ENCODE data around the gene ERFE. TPM values are rescaled to one million over a fixed set of nuclear protein-coding genes. Genes with fewer than 3 reads are reported as not detected.

The ERFE gene
- total and polyA plus RNA-seq, 12 donors, result 0.10 to 0.36 (median 0.11) TPM; not detected in 9

GRCh38 chr2:238165288-238165921 lies 6.6 kb downstream of the ERFE start:
- Histone ChIP-seq H3K9me3 (replicated peaks in 1 of 3) (no peaks in the 10 kb centered on the region), H3K4me1 (replicated peaks in 1 of 2) (peaks cover 0 to 9% of the 10 kb centered on the region in 2 donors), H3K27ac (no peak overlapping the region), H3K27me3 (peaks cover 11% of the 10 kb centered on the region), H3K36me3 (replicated peaks in 1 of 2) (peaks cover 0 to 21% of the 10 kb centered on the region in 2 donors), H3K4me3 (no peak overlapping the region)
- TF ChIP-seq POLR2A (IDR thresholded peaks at IDR 0.05), result no peak
- no peak for TF ChIP-seq CTCF (IDR thresholded peaks at IDR 0.05)
- peak in 1 of 7 donors; percentile 7 for DNase-seq
- intact Hi-C loops (cut with DNase I), result no loop called here
- WGBS, 4 donors, result 83 to 90% (median 88%) methylated on average over 5 to 12 of the region's 12 CpGs

DNA sequence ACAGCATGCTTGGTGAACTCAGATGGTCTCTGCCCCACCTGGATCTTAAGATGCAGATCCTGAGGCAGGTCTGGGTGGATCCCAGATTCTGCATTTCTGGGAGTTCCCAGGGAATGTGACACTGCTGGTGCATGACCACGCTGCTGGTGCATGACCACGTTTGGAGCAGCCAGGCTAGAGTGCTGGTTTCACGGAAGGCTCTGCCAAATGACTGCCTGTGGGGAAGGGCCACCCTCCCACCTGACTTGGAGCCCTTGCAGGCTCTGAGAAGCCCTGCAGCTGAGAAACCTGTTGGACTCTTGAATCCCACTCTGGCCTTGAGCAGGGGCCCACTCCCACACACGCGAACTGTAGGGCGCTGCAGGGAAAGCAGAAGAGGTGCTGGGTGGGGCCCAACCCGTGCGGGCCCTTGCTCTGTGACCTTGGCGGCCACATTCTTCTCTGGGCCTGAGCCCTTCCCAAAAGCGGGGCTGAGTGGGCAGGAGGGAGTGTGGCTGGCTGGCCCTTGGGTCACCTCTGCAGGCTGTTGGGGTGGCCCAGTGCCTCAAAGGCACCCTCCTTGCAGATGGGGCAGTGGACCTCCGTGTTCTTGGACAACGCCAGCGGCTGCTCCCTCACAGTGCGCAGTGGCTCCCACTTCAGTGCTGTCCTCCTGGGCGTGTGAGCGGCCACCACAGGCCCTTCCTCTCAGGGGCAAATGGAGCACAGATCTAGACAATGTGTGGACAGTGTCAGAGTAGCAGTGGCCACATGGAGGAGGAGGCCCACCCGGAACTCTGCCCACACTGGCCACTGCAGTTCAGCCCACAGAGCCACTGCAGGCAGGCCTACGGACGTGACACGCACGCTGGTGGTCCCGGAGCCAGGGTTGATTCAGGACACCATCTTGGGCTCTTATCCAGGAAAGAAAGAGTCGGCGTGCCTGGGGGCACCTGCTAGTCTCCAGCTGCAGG lies 7.9 kb downstream of the ERFE start:
- Histone ChIP-seq H3K27ac (no peak overlapping the region), H3K36me3 (replicated peaks in 1 of 2) (peaks cover 0 to 28% of the 10 kb centered on the region in 2 donors), H3K27me3 (peaks cover 10% of the 10 kb centered on the region), H3K4me3 (no peak overlapping the region), H3K4me1 (replicated peaks in 1 of 2) (peaks cover 0 to 11% of the 10 kb centered on the region in 2 donors), H3K9me3 (replicated peaks in 1 of 3) (no peaks in the 10 kb centered on the region)
- DNase-seq, result no peak
- intact Hi-C loops (cut with DNase I), result no loop called here
- TF ChIP-seq CTCF (IDR thresholded peaks at IDR 0.05) (no peak), POLR2A (IDR thresholded peaks at IDR 0.05) (no peak)
- whole genome bisulfite sequencing, 4 donors, result 80 to 97% (median 82%) methylated on average over 7 to 24 of the region's 24 CpGs

DNA sequence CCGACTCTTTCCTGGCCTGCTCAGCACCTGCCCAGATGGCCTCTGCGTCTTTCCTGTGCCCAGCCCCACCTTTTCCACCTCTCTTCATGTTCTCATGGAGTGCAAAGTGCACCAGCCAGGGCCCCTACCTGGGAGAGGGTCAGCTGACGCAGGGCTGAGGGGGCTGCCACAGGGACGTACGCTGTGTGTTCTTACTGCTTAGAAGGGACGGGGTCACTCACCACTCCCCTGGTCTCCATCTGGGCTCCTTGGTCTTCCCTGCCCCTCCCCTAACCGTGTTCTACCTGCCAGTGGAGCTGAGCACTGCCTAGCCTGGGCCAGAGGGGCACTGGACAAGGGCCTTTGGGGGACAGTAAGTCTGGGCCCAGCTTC lies 8.6 kb downstream of the ERFE start:
- Histone ChIP-seq H3K36me3 (replicated peaks in 1 of 2) (peaks cover 0 to 35% of the 10 kb centered on the region in 2 donors), H3K4me3 (no peak overlapping the region), H3K9me3 (replicated peaks in 1 of 3) (no peaks in the 10 kb centered on the region), H3K27ac (no peak overlapping the region), H3K27me3 (peaks cover 10% of the 10 kb centered on the region), H3K4me1 (replicated peaks in 1 of 2) (peaks cover 0 to 11% of the 10 kb centered on the region in 2 donors)
- 90 to 100% (median 92%) methylated on average over 1 to 7 of the region's 7 CpGs for WGBS, 4 donors
- DNase-seq, result no peak
- intact Hi-C loops (cut with DNase I), result no loop called here
- TF ChIP-seq CTCF (IDR thresholded peaks at IDR 0.05) (no peak), POLR2A (IDR thresholded peaks at IDR 0.05) (no peak)

- no peak for DNase-seq
- TF ChIP-seq CTCF (IDR thresholded peaks at IDR 0.05) (no peak), POLR2A (IDR thresholded peaks at IDR 0.05) (no peak)
- no peak overlapping the region for H3K27ac ChIP-seq
- no peaks in the 10 kb centered on the region for H3K9me3 ChIP-seq (replicated peaks in 1 of 3)
- 80 to 86% (median 84%) methylated on average over 7 to 8 of the region's 8 CpGs for WGBS, 4 donors
- H3K4me1 ChIP-seq (replicated peaks in 1 of 2), result peaks cover 0 to 11% of the 10 kb centered on the region in 2 donors
- H3K27me3 ChIP-seq, result peaks cover 10% of the 10 kb centered on the region
- no peak overlapping the region for H3K4me3 ChIP-seq
- H3K36me3 ChIP-seq (replicated peaks in 1 of 2), result peaks cover 0 to 39% of the 10 kb centered on the region in 2 donors
- intact Hi-C loops (cut with DNase I), result no loop called here
These were observed 9.0 kb downstream of the ERFE start for GRCh38 chr2:238167761-238168160.

Measured in adrenal gland (tissue), 12 donors.